CD14-positive monocyte (primary cell): ENCODE data around the gene DDX10. TPM values are rescaled to one million over a fixed set of nuclear protein-coding genes. Genes with fewer than 3 reads are reported as not detected.

Experiments used
- DNase-seq, 3 donors: peaks; one replicate each; pipeline ENCODE4 v3.0.0-alpha.2; 2011 to 2022
- H2AFZ ChIP-seq: 2 replicates; pipeline ENCODE4 v1.6.0; 2012; ENCODE audit warnings: mild to moderate bottlenecking, low read depth, low read length, inconsistent platforms; ENCODE audit not compliant: insufficient read depth, poor library complexity, severe bottlenecking
- H3K27ac ChIP-seq, 2 donors: 1 replicate in 1 of 2; 2 replicates in 1 of 2; pipeline ENCODE4 v1.5.1; 2012 to 2013; ENCODE audit warnings: low read length in 2 of 2, control low read depth in 1 of 2, inconsistent platforms in 1 of 2, low read depth in 1 of 2, mild to moderate bottlenecking in 1 of 2
- H3K27me3 ChIP-seq, 2 donors: one replicate each; pipeline versions ENCODE4 v1.6.0 to v1.6.1; 2011 to 2013; ENCODE audit warnings: low read length in 2 of 2; ENCODE audit not compliant: control insufficient read depth in 2 of 2, insufficient read depth in 2 of 2
- H3K36me3 ChIP-seq, 2 donors: replicated peaks in 1 of 2; 1 replicate in 1 of 2; 2 replicates in 1 of 2; pipeline versions ENCODE4 v1.5.1 to v1.6.1; 2012 to 2013; ENCODE audit warnings: low read length in 2 of 2, control low read depth in 1 of 2, inconsistent platforms in 1 of 2, mild to moderate bottlenecking in 1 of 2; ENCODE audit not compliant: insufficient read depth in 2 of 2, control insufficient read depth in 1 of 2
- H3K4me1 ChIP-seq, 2 donors: 1 replicate in 1 of 2; 2 replicates in 1 of 2; pipeline versions ENCODE4 v1.5.1 to v1.6.1; 2012 to 2013; ENCODE audit warnings: low read length in 2 of 2, control low read depth in 1 of 2, inconsistent platforms in 1 of 2, mild to moderate bottlenecking in 1 of 2, moderate library complexity in 1 of 2; ENCODE audit not compliant: insufficient read depth in 2 of 2, control insufficient read depth in 1 of 2
- H3K4me2 ChIP-seq: replicated peaks from 2 replicates; pipeline ENCODE3; 2012; ENCODE audit warnings: low read length, moderate library complexity, mild to moderate bottlenecking; ENCODE audit not compliant: poor library complexity, severe bottlenecking; ENCODE audit errors: extremely low read depth
- H3K4me3 ChIP-seq, 3 experiments: fragments of 200-600 bp in 1 of 3; sonication (generic) in 1 of 3; replicated peaks in 1 of 3; 1 replicate in 2 of 3; 2 replicates in 1 of 3; pipeline ENCODE4 v1.5.1; 2011 to 2013; ENCODE audit warnings: low read length in 3 of 3, mild to moderate bottlenecking in 3 of 3, control low read depth in 2 of 3, low read depth in 2 of 3, inconsistent platforms in 1 of 3, moderate library complexity in 1 of 3
- H3K79me2 ChIP-seq: 2 replicates; pipeline ENCODE4 v1.6.0; 2012; ENCODE audit warnings: mild to moderate bottlenecking, control low read depth, inconsistent platforms, low read length, moderate library complexity; ENCODE audit not compliant: insufficient read depth
- H3K9ac ChIP-seq: 2 replicates; pipeline ENCODE4 v1.6.0; 2017; ENCODE audit warnings: low read length, mild to moderate bottlenecking; ENCODE audit not compliant: insufficient read depth, poor library complexity, severe bottlenecking
- H3K9me3 ChIP-seq, 2 donors: replicated peaks in 1 of 2; 1 replicate in 1 of 2; 2 replicates in 1 of 2; pipeline versions ENCODE4 v1.5.1 to v1.6.1; 2012 to 2013; ENCODE audit warnings: low read length in 2 of 2, control low read depth in 1 of 2; ENCODE audit not compliant: control insufficient read depth in 1 of 2, insufficient read depth in 1 of 2
- H4K20me1 ChIP-seq: 2 replicates; pipeline ENCODE4 v1.6.0; 2012; ENCODE audit warnings: mild to moderate bottlenecking, low read length, control low read depth, moderate library complexity; ENCODE audit not compliant: insufficient read depth
- H3K27ac Mint-ChIP-seq, 7 donors: one replicate each; pipeline ENCODE4 v1.8.0; 2020; ENCODE audit warnings: mild to moderate bottlenecking in 7 of 7, mixed read lengths in 7 of 7, moderate library complexity in 6 of 7, inconsistent platforms in 2 of 7
- H3K27me3 Mint-ChIP-seq, 3 donors: one replicate each; pipeline ENCODE4 v1.8.0; 2021 to 2022; ENCODE audit warnings: low read depth in 3 of 3, mild to moderate bottlenecking in 3 of 3, mixed read lengths in 3 of 3, moderate library complexity in 3 of 3, inconsistent platforms in 1 of 3
- H3K36me3 Mint-ChIP-seq, 2 donors: one replicate each; pipeline ENCODE4 v1.8.0; 2020; ENCODE audit warnings: mixed read lengths in 2 of 2, inconsistent platforms in 1 of 2, mild to moderate bottlenecking in 1 of 2
- H3K4me1 Mint-ChIP-seq: one replicate; pipeline ENCODE4 v1.8.0; 2020; ENCODE audit warnings: mild to moderate bottlenecking, mixed read lengths
- H3K4me3 Mint-ChIP-seq, 2 donors: one replicate each; pipeline ENCODE4 v1.8.0; 2020; ENCODE audit warnings: mild to moderate bottlenecking in 2 of 2, mixed read lengths in 2 of 2, moderate library complexity in 1 of 2
- H3K9me3 Mint-ChIP-seq, 7 donors: one replicate each; pipeline ENCODE4 v1.8.0; 2020 to 2022; ENCODE audit warnings: mixed read lengths in 7 of 7, mild to moderate bottlenecking in 6 of 7, moderate library complexity in 6 of 7, inconsistent platforms in 2 of 7
- CTCF ChIP-seq: fragments of 200-600 bp; IDR thresholded peaks from one replicate; pipeline ENCODE4 v1.8.0; 2022; ENCODE audit warnings: antibody characterized with exemption, mild to moderate bottlenecking
- WGBS: methylation state at CpG from one replicate; pipeline ENCODE4 v1.1.5; 2013; ENCODE audit warnings: missing lambda C conversion rate; ENCODE audit not compliant: insufficient coverage; 5-methylcytosine and 5-hydroxymethylcytosine counted together
- intact Hi-C, 2 donors: fragments of 100-400 bp; cut with micrococcal nuclease; formaldehyde crosslinking; loops; one replicate each; pipeline versions ENCODE4 v1.15.0 to v1.15.1; 2023
- polyA plus RNA-seq, 3 donors: library from polyadenylated mRNA; depleted of rRNA in 1 of 3; unstranded in 2 of 3; stranded (reverse) in 1 of 3; fragments of 300-500 nt in 2 of 3; fragments of >200 nt in 1 of 3; fragmentation: Illumina TruSeq in 2 of 3; gene quantifications; 1 replicate in 2 of 3; 2 replicates in 1 of 3; pipeline ENCODE4 v1.2.3, GENCODE V29; 2012 to 2021

Gene DDX10
- polyA plus RNA-seq, 3 donors: 5.0 to 6.3 (median 5.3) TPM

- H3K36me3 ChIP-seq: no peaks in the 10 kb centered on the region
- no peak overlapping the region for H3K4me3 ChIP-seq
- H3K4me3 Mint-ChIP-seq: no peak overlapping the region
- H4K20me1 ChIP-seq: no peaks in the 10 kb centered on the region
- H3K79me2 ChIP-seq: no peaks in the 10 kb centered on the region
- no peaks in the 10 kb centered on the region for H3K27me3 ChIP-seq
- H3K9me3 Mint-ChIP-seq: no peaks in the 10 kb centered on the region
- no peak overlapping the region for H3K9ac ChIP-seq
- no peak overlapping the region for H3K27ac Mint-ChIP-seq
- peaks cover 6 to 17% of the 10 kb centered on the region in 2 donors for H3K4me1 ChIP-seq
- no peak overlapping the region for H3K27ac ChIP-seq
- no peaks in the 10 kb centered on the region for H3K36me3 Mint-ChIP-seq
- intact Hi-C loops: no loop called here
- no peak for TF ChIP-seq CTCF
- no peak overlapping the region for H2AFZ ChIP-seq
- no peaks in the 10 kb centered on the region for H3K27me3 Mint-ChIP-seq
- no peaks in the 10 kb centered on the region for H3K9me3 ChIP-seq
- DNase-seq: no peak
- WGBS: no CpG with 5 or more reads among the region's 2 CpGs
- no peak overlapping the region for H3K4me2 ChIP-seq
- H3K4me1 Mint-ChIP-seq: peaks cover 7% of the 10 kb centered on the region
Observed at GRCh38 chr11:108886660-108887009, 221.8 kb downstream of the DDX10 start.

DNA sequence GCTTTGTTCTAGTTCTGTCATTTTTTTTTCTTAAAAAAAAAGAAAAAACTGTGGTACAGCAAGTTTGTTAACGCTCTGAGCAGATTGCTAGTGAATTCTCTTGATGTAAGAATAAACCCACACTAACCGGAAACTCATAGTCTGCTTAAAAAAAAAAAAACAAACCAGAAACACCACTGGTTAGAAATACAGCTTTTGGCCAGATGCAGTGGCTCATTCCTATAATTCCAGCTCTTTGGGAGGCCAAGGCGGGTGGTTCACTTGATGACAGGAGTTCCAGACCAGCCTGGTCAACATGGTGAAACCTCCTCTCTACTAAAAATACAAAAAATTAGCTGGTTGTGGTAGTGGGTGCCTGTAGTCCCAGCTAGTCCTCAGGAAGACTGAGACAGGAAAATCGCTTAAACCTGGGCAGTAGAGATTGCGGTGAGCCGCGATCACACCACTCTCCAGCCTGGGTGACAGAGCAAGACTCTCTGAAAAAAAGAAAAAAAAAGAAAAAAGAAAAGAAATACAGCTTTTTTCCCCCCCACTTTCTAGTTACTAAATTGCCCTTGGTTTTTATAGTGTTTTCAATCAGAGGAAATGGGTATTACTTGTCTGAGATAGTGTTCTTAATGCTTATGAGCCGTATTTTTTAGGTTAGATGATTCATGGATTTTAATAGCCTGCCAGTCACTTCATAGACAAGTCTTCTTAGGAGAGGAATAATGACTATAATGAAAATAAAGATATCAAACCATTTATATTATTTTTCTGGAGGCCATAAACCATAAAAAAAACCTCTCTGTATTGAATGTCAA lies 222.8 kb downstream of the DDX10 start:
- Histone ChIP-seq H3K4me1 (peaks cover 6 to 12% of the 10 kb centered on the region in 2 donors), H3K27me3 (no peaks in the 10 kb centered on the region), H3K4me3 (no peak overlapping the region), H3K9me3 (no peaks in the 10 kb centered on the region), H3K27ac (no peak overlapping the region), H3K4me2 (no peak overlapping the region), H3K36me3 (no peaks in the 10 kb centered on the region), H2AFZ (no peak overlapping the region), H4K20me1 (no peaks in the 10 kb centered on the region), H3K79me2 (no peaks in the 10 kb centered on the region), H3K9ac (no peak overlapping the region)
- no peaks in the 10 kb centered on the region for H3K27me3 Mint-ChIP-seq
- no CpG with 5 or more reads among the region's 8 CpGs for WGBS
- H3K4me1 Mint-ChIP-seq: peaks cover 2% of the 10 kb centered on the region
- H3K9me3 Mint-ChIP-seq: no peaks in the 10 kb centered on the region
- no peak for TF ChIP-seq CTCF
- H3K36me3 Mint-ChIP-seq: no peaks in the 10 kb centered on the region
- no peak overlapping the region for H3K27ac Mint-ChIP-seq
- intact Hi-C loops: no loop called here
- DNase-seq: no peak
- H3K4me3 Mint-ChIP-seq: no peak overlapping the region
